Uterus (tissue), 2 donors: ENCODE measurements around the gene FYN.

Experiments
- POLR2A ChIP-seq, 2 donors: fragments of 450-650 bp; IDR thresholded peaks; one replicate each; pipeline ENCODE4 v1.6.1; 2016; ENCODE audit warnings: antibody characterized with exemption in 2 of 2, mild to moderate bottlenecking in 1 of 2, moderate library complexity in 1 of 2
- TF ChIP-seq, protein P1 (sequence below), 4 experiments: fragments of 200-600 bp in 2 of 4; fragments of 450-650 bp in 2 of 4; sonication (generic) in 2 of 4; IDR thresholded peaks; one replicate each; pipeline ENCODE4 v1.5.1; 2016 to 2019; ENCODE audit warnings: antibody characterized with exemption in 4 of 4, mild to moderate bottlenecking in 2 of 4, moderate library complexity in 1 of 4

- TF ChIP-seq, protein P1, sequence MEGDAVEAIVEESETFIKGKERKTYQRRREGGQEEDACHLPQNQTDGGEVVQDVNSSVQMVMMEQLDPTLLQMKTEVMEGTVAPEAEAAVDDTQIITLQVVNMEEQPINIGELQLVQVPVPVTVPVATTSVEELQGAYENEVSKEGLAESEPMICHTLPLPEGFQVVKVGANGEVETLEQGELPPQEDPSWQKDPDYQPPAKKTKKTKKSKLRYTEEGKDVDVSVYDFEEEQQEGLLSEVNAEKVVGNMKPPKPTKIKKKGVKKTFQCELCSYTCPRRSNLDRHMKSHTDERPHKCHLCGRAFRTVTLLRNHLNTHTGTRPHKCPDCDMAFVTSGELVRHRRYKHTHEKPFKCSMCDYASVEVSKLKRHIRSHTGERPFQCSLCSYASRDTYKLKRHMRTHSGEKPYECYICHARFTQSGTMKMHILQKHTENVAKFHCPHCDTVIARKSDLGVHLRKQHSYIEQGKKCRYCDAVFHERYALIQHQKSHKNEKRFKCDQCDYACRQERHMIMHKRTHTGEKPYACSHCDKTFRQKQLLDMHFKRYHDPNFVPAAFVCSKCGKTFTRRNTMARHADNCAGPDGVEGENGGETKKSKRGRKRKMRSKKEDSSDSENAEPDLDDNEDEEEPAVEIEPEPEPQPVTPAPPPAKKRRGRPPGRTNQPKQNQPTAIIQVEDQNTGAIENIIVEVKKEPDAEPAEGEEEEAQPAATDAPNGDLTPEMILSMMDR (IDR thresholded peaks at IDR 0.05): no peak
- TF ChIP-seq POLR2A (IDR thresholded peaks at IDR 0.05): no peak
Measured at GRCh38 chr6:111658462-111659154, 214.6 kb downstream of the FYN start.
